GM19395 (cell line): Measurements from ENCODE around the gene SELENOP.
"Not testable (repeated sequence)": the region's sequence is repeated elsewhere in the genome, so short reads cannot be mapped to it uniquely, and the experiment has no call there.

Source experiments
- ATAC-seq: cut with Tn5 transposase; IDR thresholded peaks from one replicate; pipeline ENCODE4 v1.9.1; 2021; ENCODE audit warnings: mild to moderate bottlenecking, moderate library complexity; ENCODE audit not compliant: unreplicated experiment

Gene SELENOP, protein sequence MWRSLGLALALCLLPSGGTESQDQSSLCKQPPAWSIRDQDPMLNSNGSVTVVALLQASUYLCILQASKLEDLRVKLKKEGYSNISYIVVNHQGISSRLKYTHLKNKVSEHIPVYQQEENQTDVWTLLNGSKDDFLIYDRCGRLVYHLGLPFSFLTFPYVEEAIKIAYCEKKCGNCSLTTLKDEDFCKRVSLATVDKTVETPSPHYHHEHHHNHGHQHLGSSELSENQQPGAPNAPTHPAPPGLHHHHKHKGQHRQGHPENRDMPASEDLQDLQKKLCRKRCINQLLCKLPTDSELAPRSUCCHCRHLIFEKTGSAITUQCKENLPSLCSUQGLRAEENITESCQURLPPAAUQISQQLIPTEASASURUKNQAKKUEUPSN

DNA sequence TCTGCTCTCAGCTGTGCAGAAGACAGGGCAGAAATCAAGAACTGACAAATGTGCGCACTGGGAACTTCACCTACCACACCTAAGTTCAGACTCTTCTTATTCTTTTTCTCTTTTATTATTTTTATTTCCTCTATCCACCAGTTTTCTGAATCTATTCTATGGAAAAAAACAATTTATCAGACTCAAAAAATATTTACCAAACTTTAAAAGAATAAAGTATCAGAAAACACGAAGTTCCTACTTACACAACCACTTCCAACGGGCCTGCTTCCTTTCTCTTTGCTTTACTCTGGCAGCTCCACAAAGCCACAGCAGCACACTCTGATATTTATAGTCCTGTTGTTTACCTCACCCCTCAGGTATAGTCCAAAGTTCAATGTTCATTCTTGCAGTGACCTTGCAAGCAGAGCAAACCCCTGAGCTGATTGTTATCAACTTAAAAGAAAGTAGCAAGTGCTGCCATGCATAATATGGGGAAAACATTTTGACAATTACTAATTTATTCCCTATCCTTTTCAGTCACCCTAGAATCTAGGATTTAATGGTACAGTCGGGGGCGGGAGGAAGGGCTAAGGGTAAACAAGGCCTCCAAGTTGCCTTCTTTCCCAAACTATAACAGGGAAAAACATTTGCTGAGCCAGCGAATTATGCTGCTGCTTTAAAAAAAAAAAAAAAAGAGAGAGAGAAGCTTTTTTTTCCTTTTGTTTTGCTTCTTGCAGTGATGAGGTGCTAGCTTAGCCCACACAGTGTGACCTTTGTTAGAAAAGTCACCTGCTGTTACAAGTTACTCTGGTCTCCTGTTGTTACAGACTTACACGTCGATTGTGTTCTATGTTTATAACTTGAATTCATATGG, at the start of gene SELENOP:
Gene SELENOP (minus strand): TSS at position 302 of the 856 bp plus-strand sequence. CDS start 3,539 bp downstream, outside the sequence.
- no peak for ATAC-seq

DNA sequence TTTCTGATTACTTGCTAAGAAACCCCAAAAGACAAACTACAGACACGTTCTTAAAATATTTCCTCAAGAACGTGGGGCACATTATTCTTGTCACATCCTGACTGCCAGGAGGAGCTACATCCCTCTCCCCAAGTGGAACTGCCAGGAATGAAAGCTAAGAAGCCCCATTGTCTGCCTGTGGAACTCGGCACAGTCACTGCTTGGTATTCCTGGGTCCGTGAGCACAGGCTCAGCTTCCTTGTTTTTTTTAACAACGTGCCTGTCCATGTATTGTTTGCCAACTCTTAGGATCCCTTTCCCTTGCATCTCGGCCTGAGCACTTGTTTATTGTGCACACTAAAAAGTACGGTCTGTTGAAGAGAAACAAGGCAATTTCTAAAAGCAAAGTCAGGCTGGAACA, 47.0 kb upstream of the SELENOP start:
- no peak for ATAC-seq

DNA sequence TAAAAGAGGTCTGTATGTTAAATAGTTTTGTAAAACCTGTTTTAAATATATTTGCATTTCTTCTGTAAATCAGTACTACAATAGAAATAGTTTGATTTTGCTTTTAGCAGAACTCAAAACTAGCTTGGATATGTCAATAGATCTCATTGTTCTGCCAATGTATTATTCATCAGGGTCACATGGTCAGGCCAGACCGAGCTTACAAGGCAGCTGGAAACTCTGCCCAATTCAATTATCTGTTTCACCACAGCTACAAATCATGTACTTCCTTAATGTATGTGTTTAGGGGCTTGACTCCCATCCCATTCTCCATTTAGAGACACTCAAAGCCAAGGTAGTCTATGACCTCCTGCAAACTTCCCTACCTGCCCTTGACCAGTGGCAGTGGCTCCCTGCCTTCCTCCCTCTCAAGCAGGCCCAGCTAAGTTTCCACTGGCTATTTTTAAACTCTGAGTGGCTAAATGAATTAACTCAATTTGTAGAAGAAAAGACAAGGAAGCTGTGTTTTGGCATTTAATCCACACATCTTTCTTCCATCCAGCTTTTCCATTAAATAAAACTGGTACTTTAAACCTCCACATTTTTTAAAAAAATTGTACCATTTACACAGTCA, 46.4 kb upstream of the SELENOP start:
- no peak for ATAC-seq

DNA sequence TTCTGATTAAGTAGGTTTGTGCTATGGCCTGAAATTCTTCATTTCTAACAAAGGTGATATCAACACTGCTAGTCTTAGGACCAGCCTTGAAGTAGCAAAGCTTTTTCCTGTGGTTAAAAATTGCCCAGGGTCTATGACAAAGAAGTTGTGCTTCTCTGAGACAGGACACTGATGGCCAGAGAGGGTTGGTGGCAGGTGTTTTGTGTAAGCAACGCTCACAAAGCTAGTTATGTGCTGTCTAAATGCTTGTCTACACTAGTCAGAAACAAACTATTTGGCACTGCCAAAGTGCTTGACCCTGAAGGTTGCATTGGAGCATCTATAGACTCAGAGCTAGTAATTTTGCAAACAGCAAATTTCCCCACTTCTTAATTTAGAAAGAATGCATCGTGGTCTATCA, 44.1 kb upstream of the SELENOP start:
- ATAC-seq = no peak

DNA sequence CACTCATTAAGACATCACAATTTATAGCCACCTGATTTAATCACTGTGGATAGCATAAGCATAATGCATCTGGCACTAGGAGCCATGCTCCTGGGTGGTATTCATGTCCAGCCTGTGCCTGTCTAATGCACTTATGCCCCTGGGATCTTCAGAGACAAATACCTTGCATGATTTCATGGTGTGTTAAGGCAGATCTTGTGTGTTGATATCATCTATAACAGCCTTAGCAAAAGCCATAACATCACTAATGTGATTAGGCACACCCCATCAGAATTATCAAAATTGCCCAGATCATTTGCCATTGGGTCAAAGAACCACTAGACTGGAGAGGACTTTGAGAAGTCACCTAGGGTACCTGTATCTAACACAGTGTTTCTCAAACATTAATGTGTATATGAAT, 43.7 kb upstream of the SELENOP start:
- ATAC-seq = no peak

DNA sequence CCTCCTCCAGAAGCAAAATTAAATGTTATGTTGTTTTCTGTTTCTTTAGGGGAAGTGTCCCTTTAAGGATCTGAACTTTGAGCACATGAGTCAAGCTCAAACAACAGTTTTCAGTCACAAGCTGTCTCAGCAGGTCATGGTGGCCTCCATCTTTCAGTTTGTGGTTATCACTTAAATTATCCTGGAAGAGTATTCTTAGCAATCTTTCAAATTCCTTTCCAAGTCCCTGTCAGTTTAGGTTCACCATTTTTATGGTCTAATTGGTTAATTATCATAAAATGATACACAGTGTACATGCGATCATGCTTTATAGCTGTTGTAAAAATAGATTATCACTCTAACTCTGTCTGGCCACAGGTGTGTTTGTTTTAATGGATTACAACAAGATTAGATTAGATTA, 43.1 kb upstream of the SELENOP start:
- no peak for ATAC-seq

DNA sequence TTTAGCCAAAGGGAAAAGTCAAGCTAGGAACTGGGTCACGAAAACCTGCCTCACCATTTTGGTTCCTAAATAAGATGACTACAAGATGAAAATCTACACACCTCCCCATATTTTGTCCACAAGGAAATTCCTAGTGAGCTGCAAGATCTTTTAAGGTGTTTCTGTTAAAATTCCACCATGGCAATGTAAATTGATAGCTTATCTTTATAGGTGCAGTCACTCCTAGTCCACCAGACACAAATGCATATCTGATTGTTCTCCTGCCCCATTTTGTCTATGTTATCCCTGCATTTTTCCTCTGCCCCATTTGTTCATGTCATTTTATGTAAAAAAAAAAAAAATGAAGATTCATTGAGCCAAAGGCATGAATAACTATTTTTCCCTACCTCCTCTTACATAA, 41.1 kb upstream of the SELENOP start:
- no peak for ATAC-seq

DNA sequence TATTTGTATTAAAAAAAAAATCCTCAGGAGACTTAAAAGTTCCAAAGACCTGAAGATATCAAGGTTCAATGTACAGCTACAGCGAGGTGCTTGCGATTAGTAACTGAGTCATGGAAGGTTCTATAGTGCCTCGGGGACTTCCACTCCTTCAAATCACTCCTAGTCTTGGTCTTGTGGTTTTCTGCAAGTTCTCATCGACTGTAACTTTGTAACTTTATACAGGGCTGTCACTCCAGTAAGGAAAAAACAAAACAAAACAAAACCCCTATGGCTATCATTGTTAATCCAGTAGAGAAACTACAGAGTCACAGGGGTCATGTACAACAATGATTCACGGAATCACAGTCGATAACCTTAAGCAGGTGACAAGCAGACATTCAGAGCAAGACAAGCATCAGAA, 39.8 kb upstream of the SELENOP start:
- no peak for ATAC-seq

DNA sequence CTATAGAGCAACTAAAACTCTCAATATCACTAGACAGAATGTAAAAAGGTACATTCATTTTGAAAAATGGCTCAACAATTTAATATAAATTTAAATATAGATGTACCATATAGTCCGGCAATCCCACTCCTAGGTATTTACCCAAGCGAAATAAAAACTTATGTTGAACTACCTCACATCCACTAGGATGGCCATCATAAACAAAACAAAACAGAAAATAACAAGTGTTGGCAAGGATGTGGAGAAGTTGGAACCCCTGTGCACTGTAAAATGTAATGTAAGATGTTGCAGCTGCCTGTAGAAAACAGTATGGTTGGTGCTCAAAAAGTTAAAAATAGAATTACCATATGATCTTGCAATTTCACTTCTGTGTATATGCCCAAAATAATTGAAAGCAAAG, 36.9 kb upstream of the SELENOP start:
- no peak for ATAC-seq

DNA sequence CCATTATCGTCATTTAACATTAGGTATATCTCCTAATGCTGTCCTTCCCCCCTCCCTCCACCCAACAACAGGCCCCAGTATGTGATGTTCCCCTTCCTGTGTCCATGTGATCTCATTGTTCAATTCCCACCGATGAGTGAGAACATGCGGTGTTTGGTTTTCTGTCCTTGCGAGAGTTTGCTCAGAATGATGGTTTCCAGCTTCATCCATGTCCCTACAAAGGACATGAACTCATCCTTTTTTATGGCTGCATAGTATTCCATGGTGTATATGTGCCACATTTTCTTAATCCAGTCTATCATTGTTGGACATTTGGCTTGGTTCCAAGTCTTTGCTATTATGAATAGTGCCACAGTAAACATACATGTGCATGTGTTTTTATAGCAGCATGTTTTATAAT, 32.7 kb upstream of the SELENOP start:
- not testable (repeated sequence) for ATAC-seq

DNA sequence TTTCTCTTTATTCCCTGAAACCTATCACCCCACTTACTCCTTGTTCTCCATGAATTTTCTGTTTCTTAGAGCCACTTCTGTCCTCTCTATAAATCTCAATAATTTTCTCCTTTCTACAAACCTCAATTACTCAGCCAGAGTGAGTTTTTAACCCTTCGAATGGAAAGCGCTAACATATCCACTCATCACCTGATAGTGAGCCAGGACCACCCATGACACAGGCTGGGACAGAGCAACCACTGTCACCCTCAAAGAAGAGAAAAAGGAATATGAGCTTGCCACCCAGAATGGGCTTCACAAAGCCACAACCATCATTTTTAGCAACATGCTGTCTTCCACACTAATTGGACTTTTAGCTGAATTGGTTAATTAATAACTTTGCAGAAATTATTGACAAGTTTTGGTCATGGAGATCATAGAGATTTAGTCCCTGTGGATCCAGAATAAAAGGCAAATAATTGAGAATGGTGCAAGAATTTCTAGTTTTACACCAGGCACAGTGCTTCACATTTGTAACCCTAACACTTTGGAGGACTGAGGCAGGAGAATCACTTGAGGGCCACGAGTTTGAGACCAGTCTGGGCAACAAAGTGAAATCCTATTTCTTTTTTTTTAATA, 32.1 kb upstream of the SELENOP start:
- no peak for ATAC-seq

DNA sequence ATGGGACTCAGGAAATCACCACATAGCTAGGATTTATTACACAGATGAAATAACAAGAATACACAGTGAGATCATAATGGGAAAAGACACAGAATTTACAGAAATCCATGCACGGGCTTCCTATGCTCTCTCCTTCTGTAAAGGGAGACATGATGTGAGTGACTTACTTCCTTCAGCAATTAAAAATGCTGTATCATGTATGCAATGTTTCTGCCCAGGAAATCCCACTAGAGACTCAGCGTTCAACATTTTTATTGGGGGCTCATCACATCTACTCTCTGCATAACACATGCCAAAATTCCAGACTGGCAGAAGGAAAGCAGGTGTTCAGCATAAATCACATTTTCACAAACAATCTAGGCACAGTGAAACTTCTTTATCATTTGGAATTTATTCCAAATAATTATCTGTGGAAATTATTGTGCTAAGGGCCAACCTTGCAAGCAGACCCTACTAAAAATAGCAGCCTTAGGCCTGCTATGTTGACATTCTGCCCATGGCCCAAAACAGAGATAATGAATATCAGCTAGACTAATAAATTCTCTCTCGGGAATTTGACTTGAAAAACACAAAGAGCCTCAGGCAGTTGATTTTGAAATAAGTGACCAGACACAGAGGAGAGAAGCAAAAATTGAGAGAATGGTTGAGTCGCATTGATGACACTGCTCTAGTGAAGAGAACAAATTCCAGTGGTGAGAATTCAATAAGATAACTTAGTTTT, 31.4 kb upstream of the SELENOP start:
- ATAC-seq = no peak

DNA sequence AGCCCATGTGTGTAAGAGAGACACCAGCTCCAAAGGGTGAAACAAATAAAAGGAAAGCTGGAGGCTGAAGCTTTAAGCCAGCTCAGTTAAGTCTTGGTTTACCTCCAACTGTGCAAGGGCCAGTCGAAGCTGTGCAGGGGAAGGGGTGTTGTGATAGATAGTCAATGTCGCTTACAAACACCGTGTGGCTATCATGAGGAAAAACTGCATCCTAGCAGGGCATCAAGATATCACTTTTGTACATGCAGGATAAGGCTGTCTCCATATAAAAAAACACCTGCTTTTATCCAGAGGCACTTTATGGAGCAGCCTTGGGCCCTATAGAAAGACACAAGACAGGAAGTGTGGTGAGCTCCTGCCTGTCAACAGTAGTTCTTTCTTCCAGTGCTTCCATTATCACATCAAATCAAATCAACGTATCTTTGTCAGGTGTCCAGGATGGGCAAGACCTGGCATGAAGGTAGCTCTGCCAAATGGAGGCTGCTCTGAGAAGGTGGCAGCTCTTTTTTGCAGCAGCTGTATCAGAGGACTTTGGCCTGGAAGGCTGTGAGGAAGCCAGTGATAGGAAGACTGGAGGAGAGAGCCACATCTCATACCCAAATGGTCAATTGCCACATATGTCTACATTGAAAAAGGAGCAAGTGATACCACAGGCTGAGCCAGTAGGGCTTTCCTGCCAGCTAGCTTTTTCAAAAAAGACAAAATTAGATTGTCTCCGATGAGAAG, 29.3 kb upstream of the SELENOP start:
- ATAC-seq = no peak

DNA sequence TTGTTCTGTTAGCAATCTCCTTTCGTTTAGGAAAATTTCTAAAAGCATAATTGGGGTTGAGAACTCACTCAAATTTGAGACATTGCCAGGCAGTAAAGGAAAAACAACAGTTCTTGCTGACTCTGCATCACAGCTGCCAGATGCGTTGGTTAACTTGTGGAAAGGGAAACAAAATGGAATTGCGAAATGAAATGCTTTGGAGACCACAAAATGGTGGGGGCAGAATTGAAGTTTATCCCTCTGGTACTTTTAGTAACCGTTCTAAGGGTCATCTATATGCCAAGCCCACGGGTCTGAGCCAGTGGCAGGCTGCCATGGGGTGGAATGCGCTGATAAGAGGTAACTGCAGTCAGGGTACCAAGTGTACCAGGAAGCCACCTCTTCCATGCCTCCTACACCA, 28.6 kb upstream of the SELENOP start:
- ATAC-seq = no peak

DNA sequence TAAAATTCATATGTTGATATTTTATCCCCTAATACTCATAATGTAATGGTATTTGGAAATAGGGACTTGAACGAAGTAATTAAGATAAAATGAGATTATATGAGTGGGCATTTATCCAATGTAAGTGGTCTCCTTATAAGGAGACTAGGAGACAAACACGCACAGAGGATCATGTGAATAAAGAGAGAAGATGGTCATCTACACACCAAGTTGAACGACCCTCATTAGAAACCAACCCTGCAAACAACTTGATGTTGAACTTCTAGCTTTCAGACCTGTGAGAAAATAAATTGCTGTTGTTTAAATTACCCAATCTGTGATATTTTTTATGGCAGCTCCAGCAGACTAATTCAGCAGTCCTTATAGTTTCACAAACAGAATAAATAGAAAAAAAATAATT, 27.5 kb upstream of the SELENOP start:
- no peak for ATAC-seq

DNA sequence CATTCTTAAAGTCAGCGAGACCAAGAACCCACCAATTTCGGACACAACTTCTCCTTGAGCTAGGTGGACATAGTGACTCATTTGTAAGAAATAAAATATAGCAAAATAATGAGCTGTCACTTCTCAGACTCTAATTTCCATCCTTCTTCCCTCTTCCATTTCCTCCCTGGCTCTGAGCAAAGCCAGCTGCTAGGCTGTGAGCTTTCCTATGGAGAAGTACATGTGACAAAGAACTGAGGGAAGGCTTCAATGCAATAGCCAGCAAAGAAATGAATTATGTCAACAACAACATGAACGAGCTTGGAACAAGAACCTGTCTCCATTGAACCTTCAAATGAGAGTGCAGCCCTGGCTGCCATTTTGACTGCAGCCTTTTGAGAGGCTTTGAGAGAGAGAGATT, 25.9 kb upstream of the SELENOP start:
- ATAC-seq = no peak

DNA sequence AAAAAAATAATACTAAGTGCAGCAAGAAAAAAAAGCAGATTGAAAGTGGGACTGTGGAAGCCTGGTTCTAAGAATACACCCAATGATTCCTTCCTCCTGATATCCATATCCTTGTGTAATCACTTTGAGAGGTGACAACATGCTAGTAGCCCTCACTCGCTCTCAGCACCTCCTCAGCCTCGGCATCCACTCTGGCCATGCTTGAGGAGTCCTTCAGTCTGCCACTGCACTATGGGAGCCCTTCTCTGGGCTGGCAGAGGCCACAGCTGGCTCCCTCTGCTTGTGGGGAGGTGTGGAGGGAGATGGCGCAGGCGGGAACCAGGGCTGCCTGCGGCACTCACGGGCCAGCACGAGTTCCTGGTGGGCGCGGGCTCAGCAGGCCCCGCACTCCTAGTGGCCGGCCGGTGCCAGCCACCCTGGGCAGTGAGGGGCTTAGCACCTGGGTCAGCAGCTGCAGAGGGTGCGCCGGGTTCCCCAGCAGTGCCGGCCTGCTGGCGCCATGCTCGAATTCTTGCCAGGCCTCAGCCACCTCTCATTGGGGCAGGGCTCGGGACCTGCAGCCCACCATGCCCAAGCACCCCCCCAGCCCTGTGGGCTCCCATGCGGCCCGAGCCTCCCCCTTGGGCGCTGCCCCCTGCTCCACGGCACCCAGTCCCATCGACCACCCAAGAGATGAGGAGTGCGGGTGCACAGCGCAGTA, 24.5 kb upstream of the SELENOP start:
- no peak for ATAC-seq

DNA sequence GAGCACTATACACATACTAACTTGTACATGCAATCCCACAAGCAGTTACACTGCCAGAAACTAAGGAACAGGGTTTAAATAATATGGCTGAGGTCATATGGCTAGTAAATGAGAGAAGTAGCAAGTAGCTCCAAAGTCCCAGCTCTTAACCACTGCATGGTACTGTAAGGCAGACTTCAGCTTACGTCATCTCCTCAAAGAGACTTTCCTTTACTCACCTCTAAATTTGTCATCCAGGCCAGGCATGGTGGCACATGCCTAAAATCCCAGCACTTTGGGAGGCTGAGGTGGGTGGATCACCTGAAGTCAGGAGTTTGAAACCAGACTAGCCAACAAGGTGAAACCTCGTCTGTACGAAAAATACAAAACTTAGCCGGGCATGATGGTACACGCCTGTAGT, 20.4 kb upstream of the SELENOP start:
- ATAC-seq = no peak

DNA sequence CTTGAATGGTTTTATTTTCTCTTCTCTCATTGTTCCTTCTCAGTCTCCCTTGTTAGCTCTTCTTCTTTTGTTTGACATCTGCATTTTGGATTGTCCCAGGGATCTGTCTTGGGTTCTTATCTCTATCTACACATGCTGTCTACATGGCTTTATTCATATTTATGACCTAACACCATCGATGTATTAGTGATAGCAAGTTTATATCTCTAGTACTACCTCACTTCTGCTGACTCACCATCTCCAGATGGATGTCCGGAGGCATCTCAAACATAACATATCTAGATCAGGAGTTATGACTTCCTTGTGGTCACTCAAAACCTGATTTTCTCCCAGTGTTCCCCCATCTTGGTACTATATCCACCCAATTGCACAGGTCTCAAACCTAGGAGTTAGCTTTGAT, 19.2 kb upstream of the SELENOP start:
- no peak for ATAC-seq
